SHP77 (cell line): ENCODE data around the gene KCTD12.
A peak's percentile ranks its signal among the peaks of the same experiment; 100 is the strongest.

ENCODE experiments used
- DNase-seq, 2 experiments: peaks; one replicate each; lab custom pipeline; 2025; lab: John Stamatoyannopoulos, UW

Gene KCTD12

GRCh38 chr13:76853921-76854608 lies 32.1 kb downstream of the KCTD12 start:
- no peak for DNase-seq

- no peak for DNase-seq
These were observed 32.7 kb downstream of the KCTD12 start for GRCh38 chr13:76853481-76853880.

- DNase-seq = no peak
These were observed 33.2 kb downstream of the KCTD12 start for GRCh38 chr13:76852986-76853385.

- DNase-seq = no peak
These were observed 34.2 kb downstream of the KCTD12 start for GRCh38 chr13:76851961-76852360.

- no peak for DNase-seq
These were observed 36.7 kb downstream of the KCTD12 start for GRCh38 chr13:76849493-76849892.

GRCh38 chr13:76848596-76848995 lies 37.6 kb downstream of the KCTD12 start:
- DNase-seq = peak; percentile 7 to 27

GRCh38 chr13:76846363-76846762 lies 39.8 kb downstream of the KCTD12 start:
- DNase-seq = no peak

GRCh38 chr13:76845865-76846264 lies 40.3 kb downstream of the KCTD12 start:
- DNase-seq = no peak

GRCh38 chr13:76845367-76845766 lies 40.8 kb downstream of the KCTD12 start:
- DNase-seq = no peak

- DNase-seq = no peak
These were observed 48.4 kb downstream of the KCTD12 start for GRCh38 chr13:76837801-76838200.

GRCh38 chr13:76836311-76836710 lies 49.9 kb downstream of the KCTD12 start:
- no peak for DNase-seq

GRCh38 chr13:76833441-76833954 lies 52.7 kb downstream of the KCTD12 start:
- no peak for DNase-seq

GRCh38 chr13:76832258-76832988 lies 53.8 kb downstream of the KCTD12 start:
- peak; percentile 73 to 74 for DNase-seq

GRCh38 chr13:76830805-76831204 lies 55.4 kb downstream of the KCTD12 start:
- no peak for DNase-seq
